ENCODE results near the gene CATSPERE.

Gene CATSPERE

DNA sequence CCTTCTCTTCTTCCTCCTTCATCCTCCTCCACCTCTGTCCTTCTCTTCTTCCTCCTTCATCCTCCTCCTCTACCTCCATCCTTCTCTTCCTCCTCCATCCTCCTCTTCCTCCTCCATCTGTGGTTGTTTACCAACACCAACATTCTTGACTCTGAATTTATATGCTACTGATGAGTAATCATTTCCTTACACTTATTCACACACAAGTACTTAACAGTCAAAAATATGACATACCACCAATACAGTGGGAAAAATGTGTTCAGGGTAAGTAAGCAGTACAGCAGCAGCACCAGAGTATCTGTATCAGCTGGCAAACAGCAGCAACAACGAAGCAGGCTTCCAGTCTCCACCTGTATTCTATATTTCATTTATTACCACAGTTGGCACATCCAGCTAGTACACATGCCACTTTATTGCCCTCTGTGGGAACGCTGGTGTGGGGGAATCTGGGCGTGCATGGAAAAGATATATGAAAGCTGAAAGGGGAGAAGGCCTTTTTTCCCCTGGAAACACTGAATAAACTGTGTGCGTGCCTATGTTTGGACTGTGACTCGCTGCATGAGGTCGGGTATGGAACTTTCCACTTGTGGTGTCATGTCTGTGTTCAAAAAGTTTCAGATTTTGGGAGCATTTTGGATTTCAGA, 25.4 kb upstream of the CATSPERE start:
- Histone ChIP-seq H3K4me3 (ENCODE audit: low read depth, low read length) (no peak overlapping the region), H3K27ac (no peak overlapping the region), H3K36me3 (peaks cover 19% of the 10 kb centered on the region), H3K27me3 (ENCODE audit: insufficient read depth, low read depth, severe bottlenecking) (no peaks in the 10 kb centered on the region), H3K9me3 (ENCODE audit: severe bottlenecking) (no peaks in the 10 kb centered on the region)
- DNase-seq = no peak
- TF ChIP-seq, protein P1, sequence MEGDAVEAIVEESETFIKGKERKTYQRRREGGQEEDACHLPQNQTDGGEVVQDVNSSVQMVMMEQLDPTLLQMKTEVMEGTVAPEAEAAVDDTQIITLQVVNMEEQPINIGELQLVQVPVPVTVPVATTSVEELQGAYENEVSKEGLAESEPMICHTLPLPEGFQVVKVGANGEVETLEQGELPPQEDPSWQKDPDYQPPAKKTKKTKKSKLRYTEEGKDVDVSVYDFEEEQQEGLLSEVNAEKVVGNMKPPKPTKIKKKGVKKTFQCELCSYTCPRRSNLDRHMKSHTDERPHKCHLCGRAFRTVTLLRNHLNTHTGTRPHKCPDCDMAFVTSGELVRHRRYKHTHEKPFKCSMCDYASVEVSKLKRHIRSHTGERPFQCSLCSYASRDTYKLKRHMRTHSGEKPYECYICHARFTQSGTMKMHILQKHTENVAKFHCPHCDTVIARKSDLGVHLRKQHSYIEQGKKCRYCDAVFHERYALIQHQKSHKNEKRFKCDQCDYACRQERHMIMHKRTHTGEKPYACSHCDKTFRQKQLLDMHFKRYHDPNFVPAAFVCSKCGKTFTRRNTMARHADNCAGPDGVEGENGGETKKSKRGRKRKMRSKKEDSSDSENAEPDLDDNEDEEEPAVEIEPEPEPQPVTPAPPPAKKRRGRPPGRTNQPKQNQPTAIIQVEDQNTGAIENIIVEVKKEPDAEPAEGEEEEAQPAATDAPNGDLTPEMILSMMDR (IDR thresholded peaks at IDR 0.05; ENCODE audit: low read depth, low read length) = no peak

DNA sequence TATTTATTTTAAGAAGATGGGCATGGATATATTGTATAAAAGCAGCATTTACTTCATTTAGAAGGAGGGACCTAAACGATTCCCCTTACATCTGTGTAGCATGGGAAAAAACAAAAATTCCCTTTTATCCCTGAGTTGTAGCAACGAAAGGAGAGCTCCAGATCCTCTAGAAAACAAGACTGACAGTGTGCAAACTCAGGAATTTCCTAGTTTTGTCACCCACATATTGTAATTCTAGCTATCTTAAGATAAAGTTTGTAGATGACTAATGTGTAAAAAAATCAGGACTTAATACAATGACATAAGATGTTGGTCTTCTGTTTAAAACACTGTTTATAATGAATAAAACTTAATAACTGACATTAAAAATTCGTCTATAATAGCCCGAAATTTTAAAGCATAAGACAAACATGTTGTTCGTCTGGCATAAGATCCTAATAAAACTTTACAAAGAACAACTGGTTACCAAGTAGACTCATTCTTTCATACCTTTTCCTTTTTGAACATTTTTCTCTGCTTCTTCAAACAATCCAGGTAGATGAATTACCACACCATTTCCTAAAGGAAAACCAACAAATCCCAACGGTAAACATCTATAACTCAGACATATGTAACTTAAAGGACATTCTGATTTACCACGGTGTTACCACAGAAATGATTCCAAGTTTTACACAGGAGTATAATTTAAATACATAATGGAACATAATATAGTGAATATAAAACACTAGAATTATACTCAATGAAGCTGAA, 24.6 kb upstream of the CATSPERE start:
- TF ChIP-seq, protein P1 (IDR thresholded peaks at IDR 0.05; ENCODE audit: low read depth, low read length) = no peak
- Histone ChIP-seq H3K27ac (no peak overlapping the region), H3K4me3 (ENCODE audit: low read depth, low read length) (no peak overlapping the region), H3K9me3 (ENCODE audit: severe bottlenecking) (no peaks in the 10 kb centered on the region), H3K36me3 (peaks cover 14% of the 10 kb centered on the region), H3K27me3 (ENCODE audit: insufficient read depth, low read depth, severe bottlenecking) (no peaks in the 10 kb centered on the region)
- no peak for DNase-seq

- Histone ChIP-seq H3K4me3 (ENCODE audit: low read depth, low read length) (no peak overlapping the region), H3K36me3 (peaks cover 14% of the 10 kb centered on the region), H3K27me3 (ENCODE audit: insufficient read depth, low read depth, severe bottlenecking) (no peaks in the 10 kb centered on the region), H3K27ac (no peak overlapping the region), H3K9me3 (ENCODE audit: severe bottlenecking) (no peaks in the 10 kb centered on the region)
- TF ChIP-seq, protein P1 (IDR thresholded peaks at IDR 0.05; ENCODE audit: low read depth, low read length) = no peak
- no peak for DNase-seq
Measured at GRCh38 chr1:244437086-244437468, 24.0 kb upstream of the CATSPERE start.

DNA sequence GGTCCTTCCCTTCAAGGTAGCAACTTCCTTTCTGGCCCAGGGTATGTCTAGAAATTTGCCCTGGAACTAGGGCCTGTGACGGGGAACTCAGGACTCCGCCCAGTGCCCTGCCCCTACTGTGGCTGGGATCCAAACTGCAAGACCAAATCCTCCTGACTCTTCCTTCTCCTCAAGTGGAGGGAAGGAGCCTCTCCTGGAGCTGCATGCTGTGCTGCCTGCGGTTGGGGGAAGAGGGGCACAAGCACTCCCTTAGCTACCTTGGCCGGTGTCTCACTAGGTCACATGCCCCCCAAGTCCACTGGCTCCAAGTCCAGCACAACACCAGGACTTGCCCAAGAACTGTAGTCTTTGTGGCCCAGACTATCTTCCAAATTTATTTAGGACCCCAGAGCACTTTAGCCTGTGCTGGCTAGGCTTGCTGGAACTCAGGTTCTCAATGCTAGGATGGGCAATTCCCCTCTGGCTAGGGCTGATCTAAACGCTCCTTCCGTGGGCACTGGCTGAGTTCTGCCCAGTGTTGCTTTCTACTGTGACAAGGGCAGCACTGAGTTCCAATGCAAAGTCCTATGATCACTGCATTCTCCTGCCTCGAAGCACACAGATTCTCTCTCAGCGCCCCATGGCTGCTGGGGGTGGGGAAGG, 21.6 kb upstream of the CATSPERE start:
- TF ChIP-seq, protein P1 (IDR thresholded peaks at IDR 0.05; ENCODE audit: low read depth, low read length) = no peak
- H3K27me3 ChIP-seq (ENCODE audit: insufficient read depth, low read depth, severe bottlenecking) = no peaks in the 10 kb centered on the region
- no peak overlapping the region for H3K4me3 ChIP-seq (ENCODE audit: low read depth, low read length)
- no peak overlapping the region for H3K27ac ChIP-seq
- peaks cover 5% of the 10 kb centered on the region for H3K36me3 ChIP-seq
- no peak for DNase-seq
- H3K9me3 ChIP-seq (ENCODE audit: severe bottlenecking) = no peaks in the 10 kb centered on the region

DNA sequence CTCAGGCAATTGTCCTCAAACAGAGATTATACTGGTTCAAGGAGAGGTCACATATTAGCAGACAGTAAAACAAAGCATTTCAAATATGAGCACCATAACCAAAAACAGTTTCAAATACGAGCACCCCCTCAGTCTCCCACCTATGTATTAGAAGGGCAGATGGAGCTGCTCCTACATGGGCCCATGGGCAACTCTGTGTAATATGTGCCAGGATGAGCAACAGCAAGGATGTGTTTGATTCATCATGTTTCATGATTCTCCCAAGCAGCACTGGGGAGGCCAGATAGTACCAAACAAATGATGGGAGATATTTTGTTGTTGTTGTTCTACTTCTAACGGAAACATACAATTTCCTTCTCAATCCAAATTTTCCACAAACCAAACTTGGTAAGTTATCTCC, 18.2 kb upstream of the CATSPERE start:
- H3K27me3 ChIP-seq (ENCODE audit: insufficient read depth, low read depth, severe bottlenecking) = no peaks in the 10 kb centered on the region
- H3K4me3 ChIP-seq (ENCODE audit: low read depth, low read length) = no peak overlapping the region
- H3K36me3 ChIP-seq = no peaks in the 10 kb centered on the region; the same call in 1 of the 2 replicates
- TF ChIP-seq, protein P1 (IDR thresholded peaks at IDR 0.05; ENCODE audit: low read depth, low read length) = no peak
- DNase-seq = no peak
- no peaks in the 10 kb centered on the region for H3K9me3 ChIP-seq (ENCODE audit: severe bottlenecking)
- no peak overlapping the region for H3K27ac ChIP-seq

All from WERI-Rb-1 (cell line).